SJCRH30 (cell line): ENCODE data around the gene ARHGAP44. TPM values are rescaled to one million over a fixed set of nuclear protein-coding genes. Genes with fewer than 3 reads are reported as not detected.
A peak's percentile ranks its signal among the peaks of the same experiment; 100 is the strongest.

Source experiments
- DNase-seq, 2 experiments: peaks; one replicate each; pipeline ENCODE4 v3.0.0-alpha.2; 2015 to 2020
- H3K27ac ChIP-seq: fragments of 250-450 bp; sonication (Bioruptor Pico); 2 replicates; pipeline ENCODE4 v1.5.1; 2020; ENCODE audit warnings: mild to moderate bottlenecking, moderate library complexity
- H3K27me3 ChIP-seq: fragments of 250-450 bp; sonication (Bioruptor Pico); 2 replicates; pipeline ENCODE4 v1.5.1; 2020; ENCODE audit warnings: mild to moderate bottlenecking, moderate library complexity
- H3K36me3 ChIP-seq: fragments of 250-450 bp; sonication (Bioruptor Pico); 2 replicates; pipeline ENCODE4 v1.5.1; 2020; ENCODE audit warnings: mild to moderate bottlenecking, moderate library complexity
- H3K4me1 ChIP-seq: fragments of 250-450 bp; sonication (Bioruptor Pico); 2 replicates; pipeline ENCODE4 v1.5.1; 2020; ENCODE audit warnings: mild to moderate bottlenecking, moderate library complexity
- H3K4me3 ChIP-seq: fragments of 250-450 bp; sonication (Bioruptor Pico); 2 replicates; pipeline ENCODE4 v1.5.1; 2020; ENCODE audit warnings: mild to moderate bottlenecking, moderate library complexity
- H3K9me3 ChIP-seq: fragments of 250-450 bp; sonication (Bioruptor Pico); replicated peaks from 2 replicates; pipeline ENCODE4 v1.5.1; 2020; ENCODE audit warnings: mild to moderate bottlenecking, moderate library complexity
- total RNA-seq: library from RNA; depleted of rRNA; stranded (reverse); fragments of >200 nt; shearing (Covaris generic); gene quantifications from 2 replicates; pipeline ENCODE4 v1.2.3, GENCODE V29; 2014

The ARHGAP44 gene
- total RNA-seq, 1 experiment from 2014 or later, result 1.6 TPM

DNA sequence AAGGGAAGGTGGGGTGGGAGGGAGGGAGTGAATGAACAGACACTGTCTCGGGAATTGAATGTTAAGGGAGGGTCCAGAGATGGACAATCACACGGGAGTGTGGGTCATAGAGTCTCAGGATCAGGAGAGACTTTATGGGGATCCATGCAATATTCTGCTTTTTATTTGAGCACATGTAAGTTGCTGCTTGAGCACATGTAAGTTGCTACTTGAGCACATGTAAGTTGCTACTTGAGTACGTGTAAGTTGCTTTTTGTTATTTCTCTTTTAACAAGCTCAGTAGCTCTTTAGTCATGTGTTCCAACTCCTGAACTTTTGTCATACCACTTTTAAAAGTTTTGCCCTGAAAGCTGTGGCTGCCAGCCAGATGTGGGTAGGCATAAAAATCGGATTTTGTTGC lies 110.3 kb downstream of the ARHGAP44 start:
- no peaks in the 10 kb centered on the region for H3K36me3 ChIP-seq
- no peaks in the 10 kb centered on the region for H3K9me3 ChIP-seq
- H3K4me3 ChIP-seq, result no peak overlapping the region
- DNase-seq, result no peak
- H3K4me1 ChIP-seq, result no peaks in the 10 kb centered on the region
- peaks cover 18% of the 10 kb centered on the region for H3K27me3 ChIP-seq
- H3K27ac ChIP-seq, result no peak overlapping the region

DNA sequence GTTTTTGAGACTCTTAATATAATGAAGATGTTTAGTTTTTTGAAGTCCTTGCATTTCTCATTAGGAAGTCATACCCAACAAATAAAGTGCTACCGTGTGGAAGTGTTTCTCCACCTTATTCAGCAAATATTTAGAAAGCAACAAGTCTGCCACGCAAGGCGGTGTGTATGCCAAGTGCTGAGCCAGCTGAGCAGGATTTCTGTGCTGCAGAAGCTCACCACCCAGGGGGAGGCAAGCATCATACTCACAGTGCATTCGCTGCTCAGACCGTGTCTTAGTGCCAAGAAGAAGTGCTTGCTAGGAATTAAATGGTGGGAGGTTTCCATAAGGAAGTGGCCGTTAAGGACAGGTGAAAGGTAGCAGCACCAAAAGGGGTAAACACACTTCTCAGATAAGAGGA lies 111.2 kb downstream of the ARHGAP44 start:
- Histone ChIP-seq H3K36me3 (no peaks in the 10 kb centered on the region), H3K27ac (no peak overlapping the region), H3K9me3 (no peaks in the 10 kb centered on the region), H3K27me3 (peaks cover 13% of the 10 kb centered on the region; the same call in 1 of the 2 replicates), H3K4me1 (no peaks in the 10 kb centered on the region), H3K4me3 (no peak overlapping the region)
- DNase-seq, result no peak

DNA sequence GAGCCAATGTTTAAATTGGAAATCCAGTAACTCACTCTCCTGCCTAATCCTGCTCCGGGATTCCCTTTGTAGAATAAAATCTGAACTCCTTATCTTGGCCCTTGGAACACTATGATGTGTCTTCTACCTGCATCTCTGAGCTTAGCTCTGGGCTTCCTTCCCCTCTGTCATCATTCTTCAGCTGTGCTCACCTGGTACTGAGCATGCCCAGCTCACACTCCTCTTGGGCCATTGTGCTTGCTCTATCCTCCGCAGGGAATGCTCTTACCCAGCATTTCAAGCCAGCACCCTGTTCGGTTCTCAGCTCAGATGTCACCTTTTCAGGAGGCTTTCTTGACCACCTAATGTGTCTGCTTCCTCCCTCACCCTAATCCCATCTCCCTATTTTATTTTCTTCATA lies 112.7 kb downstream of the ARHGAP44 start:
- no peaks in the 10 kb centered on the region for H3K4me1 ChIP-seq
- no peak overlapping the region for H3K4me3 ChIP-seq
- H3K9me3 ChIP-seq, result no peaks in the 10 kb centered on the region
- H3K27me3 ChIP-seq, result peaks cover 13% of the 10 kb centered on the region; the same call in 1 of the 2 replicates
- H3K27ac ChIP-seq, result no peak overlapping the region
- H3K36me3 ChIP-seq, result no peaks in the 10 kb centered on the region
- no peak for DNase-seq

DNA sequence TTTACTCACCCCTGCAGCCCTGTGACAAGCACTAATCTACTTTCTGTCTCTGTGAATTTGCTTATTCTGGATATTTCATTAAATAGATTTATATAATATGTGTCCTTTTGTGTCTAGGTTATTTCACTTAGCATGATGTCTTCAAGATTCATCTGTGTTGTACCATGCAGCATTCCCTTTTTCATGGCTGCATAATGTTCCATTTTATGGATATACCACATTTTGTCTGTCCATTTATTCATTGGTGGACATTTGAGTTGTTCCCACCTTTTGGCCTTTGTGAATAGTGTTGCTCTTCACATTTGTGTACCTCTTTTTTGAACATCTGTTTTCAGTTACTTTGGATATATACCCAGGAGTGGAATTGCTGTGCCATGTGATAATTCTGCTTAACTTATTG lies 118.2 kb downstream of the ARHGAP44 start:
- no peak for DNase-seq
- Histone ChIP-seq H3K27ac (no peak overlapping the region), H3K4me3 (no peak overlapping the region), H3K4me1 (no peaks in the 10 kb centered on the region), H3K36me3 (no peaks in the 10 kb centered on the region), H3K27me3 (peaks cover 35% of the 10 kb centered on the region), H3K9me3 (peaks cover 5% of the 10 kb centered on the region; the same call in 1 of the 2 replicates)

DNA sequence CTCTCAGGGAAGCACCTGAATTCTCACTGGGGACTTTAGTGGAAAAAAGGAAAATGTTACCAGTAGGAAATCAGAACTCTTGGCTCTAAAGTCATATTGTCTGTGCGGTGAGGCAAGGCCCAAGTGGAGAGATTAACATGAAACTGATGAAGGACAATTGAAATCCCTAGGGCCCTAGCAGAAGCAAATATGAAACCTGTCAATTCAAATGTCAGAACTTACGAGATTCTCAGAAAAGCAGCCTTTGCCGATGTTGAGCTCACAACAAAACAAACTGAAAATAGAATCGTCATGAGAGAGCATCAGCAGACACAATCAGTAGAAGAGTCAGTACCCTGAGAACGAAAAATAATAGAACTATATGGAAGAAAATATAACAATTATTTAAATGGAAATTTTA lies 119.7 kb downstream of the ARHGAP44 start:
- Histone ChIP-seq H3K27me3 (peaks cover 42% of the 10 kb centered on the region), H3K4me1 (no peaks in the 10 kb centered on the region), H3K4me3 (no peak overlapping the region), H3K27ac (no peak overlapping the region), H3K9me3 (peaks cover 5% of the 10 kb centered on the region; the same call in 1 of the 2 replicates), H3K36me3 (no peaks in the 10 kb centered on the region)
- DNase-seq, result no peak

DNA sequence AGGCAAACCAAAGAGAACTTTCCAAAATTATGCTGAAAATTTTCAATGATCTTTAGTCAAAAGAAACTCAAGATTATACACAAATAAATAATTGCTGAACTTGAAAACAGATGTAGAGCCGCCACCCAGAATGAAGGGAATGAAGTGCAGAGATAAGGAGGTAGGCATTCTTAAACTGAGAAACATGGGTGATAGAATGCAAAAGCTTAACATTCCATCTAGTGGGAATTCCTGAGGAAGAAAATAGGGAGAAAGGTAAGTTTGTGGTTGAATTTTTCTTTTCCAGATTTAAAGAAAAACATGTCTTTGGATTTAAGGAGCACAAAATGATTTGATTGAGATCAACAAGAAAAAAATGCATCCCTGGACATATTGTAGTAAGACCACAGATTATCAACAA lies 120.2 kb downstream of the ARHGAP44 start:
- H3K4me1 ChIP-seq, result no peaks in the 10 kb centered on the region
- no peaks in the 10 kb centered on the region for H3K36me3 ChIP-seq
- no peak overlapping the region for H3K4me3 ChIP-seq
- peaks cover 5% of the 10 kb centered on the region; the same call in 1 of the 2 replicates for H3K9me3 ChIP-seq
- H3K27ac ChIP-seq, result no peak overlapping the region
- peaks cover 42% of the 10 kb centered on the region for H3K27me3 ChIP-seq
- DNase-seq, result no peak

DNA sequence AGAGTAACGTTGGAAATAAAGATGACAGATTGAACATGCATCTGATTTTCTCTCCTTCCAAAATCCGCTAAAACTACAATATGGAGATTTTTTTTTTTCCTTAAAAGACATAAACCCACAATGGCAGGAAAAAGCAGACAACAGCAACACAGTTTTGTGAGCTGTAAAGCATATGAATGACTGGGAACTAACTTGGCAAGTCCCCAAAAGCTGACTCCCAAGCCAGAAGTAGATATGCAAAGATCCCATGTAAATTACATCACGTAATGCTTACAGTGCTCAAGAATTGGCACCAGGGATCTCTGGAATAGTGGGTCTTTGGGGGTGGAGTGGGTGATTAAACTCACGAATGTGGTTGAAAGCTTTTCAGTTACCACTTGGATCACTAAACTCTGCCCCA lies 121.9 kb downstream of the ARHGAP44 start:
- no peak for DNase-seq
- Histone ChIP-seq H3K36me3 (no peaks in the 10 kb centered on the region), H3K9me3 (peaks cover 5% of the 10 kb centered on the region; the same call in 1 of the 2 replicates), H3K4me1 (no peaks in the 10 kb centered on the region), H3K27ac (no peak overlapping the region), H3K27me3 (peaks cover 42% of the 10 kb centered on the region), H3K4me3 (no peak overlapping the region)

DNA sequence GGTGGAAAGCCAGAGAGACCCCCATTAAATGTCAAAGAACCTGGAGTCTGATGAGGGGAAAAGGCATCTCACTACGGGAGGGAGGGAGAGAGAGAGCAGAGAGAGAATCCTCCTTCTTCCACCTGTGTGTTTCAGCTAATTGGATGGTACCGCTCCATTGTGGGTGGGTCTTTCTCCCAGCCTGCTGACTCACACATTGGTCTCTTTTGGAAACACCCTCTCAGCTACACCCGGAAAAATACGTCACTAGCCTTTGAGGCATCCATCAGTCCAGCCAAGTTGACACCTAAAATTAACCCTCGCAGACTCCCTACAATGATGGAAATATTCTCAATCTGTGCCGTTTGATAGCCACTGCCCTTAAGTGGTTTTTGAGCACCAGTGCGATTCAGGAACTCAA lies 128.1 kb downstream of the ARHGAP44 start:
- no peak overlapping the region for H3K27ac ChIP-seq
- no peak for DNase-seq

DNA sequence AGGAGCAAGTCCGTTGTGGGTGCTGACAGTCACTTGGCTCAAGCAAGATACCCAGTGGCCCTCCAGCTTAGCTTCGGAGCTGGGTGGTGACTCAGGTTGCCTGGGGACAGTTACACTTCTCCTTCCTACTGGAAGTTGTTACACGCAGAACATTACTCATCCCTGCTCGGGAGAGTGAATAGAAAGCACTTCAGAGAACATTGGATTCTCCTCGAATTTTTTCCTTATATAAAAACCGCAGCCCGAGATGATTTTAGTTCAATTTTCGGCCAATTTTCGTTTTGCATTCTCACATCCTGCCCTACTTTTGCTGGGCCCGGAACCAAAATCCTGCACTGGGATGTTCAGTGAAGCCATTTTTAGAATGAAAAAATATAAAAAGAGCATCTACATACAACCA lies 128.8 kb downstream of the ARHGAP44 start:
- Histone ChIP-seq H3K27ac (no peak overlapping the region), H3K36me3 (no peaks in the 10 kb centered on the region), H3K27me3 (peaks cover 28% of the 10 kb centered on the region), H3K4me1 (no peaks in the 10 kb centered on the region), H3K9me3 (no peaks in the 10 kb centered on the region), H3K4me3 (no peak overlapping the region)
- DNase-seq, result no peak

More for the DNA sequence above, 128.1 kb downstream of the ARHGAP44 start:
- Histone ChIP-seq H3K36me3 (no peaks in the 10 kb centered on the region), H3K9me3 (no peaks in the 10 kb centered on the region), H3K4me3 (no peak overlapping the region), H3K4me1 (no peaks in the 10 kb centered on the region), H3K27me3 (peaks cover 35% of the 10 kb centered on the region)

DNA sequence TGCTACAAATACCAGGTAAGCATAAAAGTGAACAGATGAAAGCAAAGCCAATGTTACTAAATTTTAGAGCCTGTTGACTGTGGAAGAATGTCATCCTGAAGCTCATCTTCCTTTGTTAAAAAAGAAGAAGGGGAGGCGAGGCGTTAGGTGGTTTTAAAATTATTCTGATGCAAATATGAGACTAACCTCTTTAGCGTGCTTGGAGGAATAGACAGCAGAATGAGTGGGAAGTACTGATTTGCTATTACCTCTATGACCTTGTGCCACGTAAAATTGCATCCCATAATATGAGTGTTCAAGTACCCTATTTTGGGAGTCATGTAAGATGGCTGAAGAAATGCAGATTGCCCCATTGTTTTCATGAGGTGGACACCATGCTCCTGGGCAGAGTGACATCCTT lies 132.8 kb downstream of the ARHGAP44 start:
- H3K27ac ChIP-seq, result no peak overlapping the region
- H3K4me3 ChIP-seq, result no peak overlapping the region
- H3K4me1 ChIP-seq, result no peaks in the 10 kb centered on the region
- H3K9me3 ChIP-seq, result no peaks in the 10 kb centered on the region
- H3K36me3 ChIP-seq, result no peaks in the 10 kb centered on the region
- peaks cover 24% of the 10 kb centered on the region for H3K27me3 ChIP-seq
- DNase-seq, result no peak

DNA sequence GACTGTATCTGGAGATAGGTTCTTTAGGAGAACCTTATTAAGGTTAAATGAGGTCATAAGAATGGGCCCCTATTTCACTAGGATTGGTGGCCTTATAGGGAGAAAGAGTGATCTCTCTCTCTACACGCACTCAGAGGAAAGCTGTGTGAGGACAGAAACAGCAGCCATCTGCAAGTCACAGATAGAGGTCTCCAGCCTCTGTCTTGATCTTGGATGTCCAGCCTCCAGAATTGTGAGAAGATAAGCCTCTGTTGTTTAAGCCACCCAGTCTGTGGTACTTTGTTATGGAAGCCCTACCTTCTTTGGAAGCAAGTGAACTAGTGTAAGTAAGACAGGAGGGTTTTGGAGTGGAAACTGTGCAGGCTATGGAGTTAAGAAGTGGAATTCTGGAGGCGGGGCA lies 135.3 kb downstream of the ARHGAP44 start:
- no peak overlapping the region for H3K27ac ChIP-seq
- H3K4me1 ChIP-seq, result no peaks in the 10 kb centered on the region
- no peak for DNase-seq
- H3K9me3 ChIP-seq, result no peaks in the 10 kb centered on the region
- H3K36me3 ChIP-seq, result no peaks in the 10 kb centered on the region
- peaks cover 6% of the 10 kb centered on the region for H3K27me3 ChIP-seq
- no peak overlapping the region for H3K4me3 ChIP-seq

DNA sequence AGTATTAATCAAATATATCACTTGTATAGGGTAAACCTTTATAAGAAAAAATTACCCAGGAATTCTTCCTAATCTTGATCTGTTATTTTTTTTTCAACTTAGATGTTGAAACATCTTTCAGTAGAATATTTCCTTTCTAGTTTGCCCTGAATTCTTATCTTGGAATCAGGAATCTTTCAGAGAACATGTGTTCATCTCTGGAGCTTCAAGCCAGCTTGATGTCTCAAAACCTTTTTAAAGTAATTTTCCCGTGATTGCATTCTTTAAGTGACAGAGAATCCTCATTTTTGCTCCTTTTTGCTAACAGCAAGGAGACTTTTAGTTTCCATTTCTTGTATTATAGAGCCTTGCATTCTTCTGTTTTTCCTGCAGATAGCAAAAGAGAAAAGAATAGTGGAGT lies 137.7 kb downstream of the ARHGAP44 start:
- H3K27me3 ChIP-seq, result peaks cover 6% of the 10 kb centered on the region
- 0 out of 2 replicates have a peak, but pooled peaks cover 1% of the 10 kb centered on the region for H3K9me3 ChIP-seq
- no peaks in the 10 kb centered on the region for H3K4me1 ChIP-seq
- H3K36me3 ChIP-seq, result no peaks in the 10 kb centered on the region
- no peak overlapping the region for H3K4me3 ChIP-seq
- DNase-seq, result no peak
- H3K27ac ChIP-seq, result no peak overlapping the region

DNA sequence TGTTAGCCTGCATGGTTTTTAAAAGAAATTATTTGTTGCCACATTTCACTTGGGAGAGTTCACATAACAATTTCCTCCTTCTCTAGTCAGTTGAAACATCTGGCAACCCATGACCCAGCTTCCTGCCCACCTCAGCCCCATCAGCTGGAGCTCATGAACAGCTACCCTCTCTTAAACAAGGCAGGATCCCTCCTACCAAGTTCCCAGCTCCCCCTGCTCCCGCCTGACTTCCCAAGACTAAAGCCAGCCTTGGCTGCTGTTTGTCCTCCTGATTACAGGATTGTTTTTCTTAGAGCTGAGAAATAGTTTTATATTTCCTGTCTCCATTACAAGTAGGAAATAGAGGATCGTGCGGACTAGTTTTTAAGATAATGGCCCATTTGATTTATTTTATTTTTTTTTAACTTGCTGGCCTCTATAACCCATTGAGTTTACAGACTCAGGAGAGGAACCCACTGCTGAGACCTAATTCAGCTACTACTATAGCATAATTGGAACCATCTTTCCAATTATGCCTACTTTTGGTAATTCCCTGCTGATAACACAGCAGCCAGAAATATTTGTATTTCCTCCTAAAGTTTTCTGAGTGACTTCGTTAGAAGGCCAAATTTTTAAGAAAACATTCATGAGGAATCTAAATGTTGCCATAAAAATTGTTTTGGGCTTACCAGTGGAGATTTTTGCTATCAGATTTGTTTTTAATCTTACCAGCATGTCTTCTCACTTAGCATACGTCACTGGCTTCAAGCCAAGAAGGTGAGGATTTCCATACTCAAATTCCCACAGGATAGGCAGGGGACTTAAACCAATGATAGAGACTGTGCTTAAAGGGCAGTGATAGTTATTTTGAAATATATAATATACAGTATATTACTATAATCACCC lies 138.5 kb downstream of the ARHGAP44 start:
- Histone ChIP-seq H3K4me3 (no peak overlapping the region), H3K36me3 (no peaks in the 10 kb centered on the region), H3K9me3 (0 out of 2 replicates have a peak, but pooled peaks cover 5% of the 10 kb centered on the region), H3K4me1 (no peaks in the 10 kb centered on the region), H3K27ac (no peak overlapping the region), H3K27me3 (peaks cover 6% of the 10 kb centered on the region; the same call in 1 of the 2 replicates)
- DNase-seq, result no peak

DNA sequence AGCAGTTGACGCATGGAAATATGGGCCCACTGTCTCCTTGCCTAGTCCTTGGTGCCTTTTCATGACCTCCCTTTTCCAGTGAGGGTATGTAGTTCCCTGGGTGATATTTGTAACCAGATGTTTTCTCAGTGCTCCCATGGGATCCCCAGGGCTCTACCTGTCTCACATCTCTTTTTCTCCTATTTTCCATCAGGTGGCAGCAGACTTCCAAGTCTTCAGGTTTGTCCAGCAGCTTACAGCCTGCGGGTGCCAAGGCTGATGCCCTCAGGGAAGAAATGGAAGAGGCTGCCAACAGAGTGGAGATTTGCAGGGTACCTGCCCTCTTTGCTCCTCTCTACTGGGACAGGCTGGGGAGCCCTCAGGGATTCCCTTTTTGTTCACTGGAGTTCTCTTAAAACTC lies 139.4 kb downstream of the ARHGAP44 start:
- peaks cover 6% of the 10 kb centered on the region; the same call in 1 of the 2 replicates for H3K27me3 ChIP-seq
- 0 out of 2 replicates have a peak, but pooled peaks cover 5% of the 10 kb centered on the region for H3K9me3 ChIP-seq
- peak in 1 of 2 experiments; percentile 23 for DNase-seq
- H3K27ac ChIP-seq, result no peak overlapping the region
- no peak overlapping the region for H3K4me3 ChIP-seq
- H3K36me3 ChIP-seq, result no peaks in the 10 kb centered on the region
- H3K4me1 ChIP-seq, result no peaks in the 10 kb centered on the region

DNA sequence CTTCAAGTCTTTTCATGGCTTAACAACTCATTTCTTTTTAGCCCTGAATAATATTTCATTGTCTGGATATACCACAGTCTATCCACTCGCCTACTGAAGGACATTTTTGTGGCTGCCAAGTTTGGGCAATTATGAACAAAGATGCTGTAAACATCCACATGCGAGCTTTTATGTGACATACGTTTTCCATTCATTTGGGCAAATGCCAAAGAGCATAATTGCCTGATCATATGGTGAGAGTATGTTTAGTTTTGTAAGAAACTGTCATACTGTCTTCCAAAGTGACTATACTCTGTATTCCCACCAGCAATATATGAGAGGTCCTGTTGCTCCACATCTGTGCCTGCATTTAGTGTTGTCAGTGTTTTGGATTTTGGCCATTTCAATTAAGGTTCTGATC lies 147.2 kb downstream of the ARHGAP44 start:
- no peak for DNase-seq
- H3K9me3 ChIP-seq, result 0 out of 2 replicates have a peak, but pooled peaks cover 8% of the 10 kb centered on the region
- H3K27ac ChIP-seq, result no peak overlapping the region
- no peaks in the 10 kb centered on the region for H3K4me1 ChIP-seq
- H3K27me3 ChIP-seq, result peaks cover 5% of the 10 kb centered on the region; the same call in 1 of the 2 replicates
- no peak overlapping the region for H3K4me3 ChIP-seq
- H3K36me3 ChIP-seq, result no peaks in the 10 kb centered on the region
